Cardiac fibroblast (primary cell): Measurements from ENCODE around the gene CIB1.

Experiments used
- DNase-seq, 2 donors: peaks; one replicate each; pipeline versions ENCODE4 v3.0.0 to v3.0.0-alpha.2; 2010; ENCODE audit warnings: low read depth in 2 of 2
- H3K4me3 ChIP-seq, 2 donors: replicated peaks in 1 of 2; 1 replicate in 1 of 2; 2 replicates in 1 of 2; pipeline ENCODE4 v1.5.1; 2011; ENCODE audit warnings: low read depth in 2 of 2, low read length in 2 of 2, mild to moderate bottlenecking in 2 of 2, moderate library complexity in 1 of 2
- TF ChIP-seq, protein P1 (sequence below): IDR thresholded peaks from one replicate; pipeline ENCODE4 v1.5.1; 2011; ENCODE audit warnings: low read depth, mild to moderate bottlenecking, low read length, inconsistent platforms

CIB1 gene

DNA sequence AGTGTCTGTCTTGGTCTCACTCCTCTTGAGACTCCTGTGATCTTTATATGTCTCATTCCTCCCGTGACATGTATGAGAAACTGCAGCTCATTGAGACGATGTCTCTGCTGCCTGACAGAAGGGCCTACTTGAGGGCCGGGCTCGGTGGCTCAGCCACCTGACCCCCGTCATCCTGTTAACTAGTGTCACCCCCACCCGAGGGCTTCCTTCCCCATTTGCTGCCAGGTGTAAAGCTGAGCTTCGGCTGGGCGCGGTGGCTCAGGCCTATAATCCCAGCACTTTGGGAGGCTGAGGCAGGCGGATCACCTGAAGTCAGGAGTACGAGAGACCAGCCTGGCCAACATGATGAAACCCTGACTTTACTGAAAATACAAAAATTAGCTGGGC, 19.9 kb downstream of the CIB1 start:
- TF ChIP-seq, protein P1, sequence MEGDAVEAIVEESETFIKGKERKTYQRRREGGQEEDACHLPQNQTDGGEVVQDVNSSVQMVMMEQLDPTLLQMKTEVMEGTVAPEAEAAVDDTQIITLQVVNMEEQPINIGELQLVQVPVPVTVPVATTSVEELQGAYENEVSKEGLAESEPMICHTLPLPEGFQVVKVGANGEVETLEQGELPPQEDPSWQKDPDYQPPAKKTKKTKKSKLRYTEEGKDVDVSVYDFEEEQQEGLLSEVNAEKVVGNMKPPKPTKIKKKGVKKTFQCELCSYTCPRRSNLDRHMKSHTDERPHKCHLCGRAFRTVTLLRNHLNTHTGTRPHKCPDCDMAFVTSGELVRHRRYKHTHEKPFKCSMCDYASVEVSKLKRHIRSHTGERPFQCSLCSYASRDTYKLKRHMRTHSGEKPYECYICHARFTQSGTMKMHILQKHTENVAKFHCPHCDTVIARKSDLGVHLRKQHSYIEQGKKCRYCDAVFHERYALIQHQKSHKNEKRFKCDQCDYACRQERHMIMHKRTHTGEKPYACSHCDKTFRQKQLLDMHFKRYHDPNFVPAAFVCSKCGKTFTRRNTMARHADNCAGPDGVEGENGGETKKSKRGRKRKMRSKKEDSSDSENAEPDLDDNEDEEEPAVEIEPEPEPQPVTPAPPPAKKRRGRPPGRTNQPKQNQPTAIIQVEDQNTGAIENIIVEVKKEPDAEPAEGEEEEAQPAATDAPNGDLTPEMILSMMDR, result no peak
- DNase-seq, result no peak
- no peak overlapping the region for H3K4me3 ChIP-seq

- TF ChIP-seq, protein P1, result no peak
- no peak for DNase-seq
- no peak overlapping the region for H3K4me3 ChIP-seq
Observed at GRCh38 chr15:90213122-90213817, 20.5 kb downstream of the CIB1 start.

GRCh38 chr15:90212221-90213098, 21.3 kb downstream of the CIB1 start:
- no peak for DNase-seq
- no peak overlapping the region for H3K4me3 ChIP-seq
- TF ChIP-seq, protein P1, result no peak

DNA sequence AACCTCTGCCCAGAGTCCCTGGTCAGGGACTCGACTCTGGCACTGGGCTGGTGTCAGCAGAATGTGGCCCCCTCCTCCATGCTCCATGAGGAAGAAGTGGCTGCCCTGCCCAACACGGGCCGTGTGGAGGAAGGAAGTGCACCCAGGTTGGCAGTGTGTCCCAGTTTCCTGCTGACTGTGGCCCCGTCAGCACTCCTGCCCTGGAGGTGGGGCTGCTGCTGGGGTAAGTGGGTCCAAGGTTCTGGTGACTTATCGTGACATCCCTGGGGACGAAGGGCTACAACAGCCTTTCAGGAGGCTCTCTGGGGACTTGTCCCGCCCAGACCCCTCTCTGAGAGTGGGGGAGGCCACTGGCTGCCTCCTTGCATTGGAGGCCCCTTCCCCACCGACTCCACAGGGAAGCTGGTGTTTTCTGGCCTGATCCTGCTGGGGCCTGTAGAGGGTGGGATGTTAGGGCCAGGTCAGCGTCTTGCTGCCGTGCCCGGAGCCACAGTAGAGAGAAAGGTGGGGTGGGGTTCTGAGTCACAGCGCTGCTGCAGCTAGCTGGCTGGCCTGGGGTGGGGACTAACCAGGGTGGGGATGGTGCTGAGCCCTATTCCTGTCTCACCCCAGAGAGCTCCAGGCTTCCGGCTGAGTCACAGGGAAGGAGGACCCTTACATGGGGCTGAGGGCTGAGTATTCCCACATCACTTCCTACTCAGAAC, 22.1 kb downstream of the CIB1 start:
- TF ChIP-seq, protein P1, result no peak
- peak; percentile 36 to 65 for DNase-seq
- no peak overlapping the region for H3K4me3 ChIP-seq

DNA sequence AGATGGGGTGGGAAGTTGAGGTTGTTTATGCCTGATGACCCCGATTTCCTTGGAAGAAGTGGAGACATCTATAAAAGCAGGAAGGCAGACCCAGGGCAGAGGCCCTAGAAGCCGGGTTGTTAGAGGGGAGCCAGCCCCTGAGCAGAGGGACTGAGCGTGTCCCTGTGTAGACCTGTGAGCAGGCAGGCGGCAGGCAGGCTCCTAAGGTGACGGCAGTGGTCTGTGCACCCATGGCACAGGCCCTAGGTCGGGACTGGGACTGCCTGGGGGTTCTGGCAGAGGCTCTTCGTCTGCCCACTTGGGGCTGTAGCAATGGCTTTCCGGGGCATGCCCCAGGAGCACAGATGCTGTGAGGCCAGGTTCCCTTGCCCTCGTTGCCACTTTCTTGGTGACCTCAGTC, 22.7 kb downstream of the CIB1 start:
- TF ChIP-seq, protein P1, result no peak
- DNase-seq, result no peak
- no peak overlapping the region for H3K4me3 ChIP-seq

DNA sequence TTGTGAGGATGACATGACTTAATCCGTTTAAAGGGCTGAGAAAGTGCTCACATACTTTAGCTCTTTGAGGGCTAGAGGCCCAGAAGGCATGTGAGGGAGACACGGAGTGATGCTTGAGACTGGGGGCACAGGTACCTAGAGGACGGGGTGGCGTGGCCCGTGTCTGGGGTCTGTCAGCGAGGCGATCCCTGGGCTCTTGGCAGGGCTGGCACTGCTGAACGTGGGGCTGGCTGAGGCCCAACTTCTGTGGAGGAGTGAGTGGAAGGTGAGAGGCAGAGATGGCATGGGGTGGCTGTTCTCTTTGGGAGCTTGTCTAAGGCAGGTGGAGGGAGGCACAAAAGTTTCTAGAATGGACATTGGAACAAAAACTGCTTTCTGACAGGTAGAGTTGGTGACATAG, 23.1 kb downstream of the CIB1 start:
- no peak for DNase-seq
- no peak overlapping the region for H3K4me3 ChIP-seq
- TF ChIP-seq, protein P1, result no peak
